ENCODE measurements around the gene KRTAP5-2. TPM values are rescaled to one million over a fixed set of nuclear protein-coding genes. Genes with fewer than 3 reads are reported as not detected.

KRTAP5-2 gene
- polyA plus RNA-seq, result not detected in 2 replicates

GRCh38 chr11:1597994-1598380 is at the start of gene KRTAP5-2:
TSS of gene KRTAP5-2 (minus strand) at chr11:1598294. CDS start at chr11:1598250, 44 bp downstream.

GRCh38 chr11:1629326-1630185 is 31.5 kb upstream of the KRTAP5-2 start, which contains the start of gene KRTAP5-5:
TSS of gene KRTAP5-5 (plus strand) at chr11:1629775. CDS start at chr11:1629841, 66 bp downstream.

GRCh38 chr11:1622086-1622485 is 24.0 kb upstream of the KRTAP5-2 start, which contains the start of gene KRTAP5-4:
TSS of gene KRTAP5-4 (minus strand) at chr11:1622138. CDS start at chr11:1622093, 45 bp downstream.

GRCh38 chr11:1608363-1608762 is 10.3 kb upstream of the KRTAP5-2 start, which contains the start of gene KRTAP5-3:
TSS of gene KRTAP5-3 (minus strand) at chr11:1608463. CDS start at chr11:1608385, 78 bp downstream.

GRCh38 chr11:1584661-1585370 is 13.3 kb downstream of the KRTAP5-2 start, which contains the start of gene KRTAP5-1:
TSS of gene KRTAP5-1 (minus strand) at chr11:1585283. CDS start at chr11:1585249, 34 bp downstream.

GRCh38 chr11:1572197-1573076 is 25.7 kb downstream of the KRTAP5-2 start, which contains the start of gene DUSP8:
TSS of gene DUSP8 (minus strand) at chr11:1572271. CDS start at chr11:1565826, 6,445 bp downstream.

Other genes starting within 250 kb of the KRTAP5-2 start
- gene BRSK2, start 208.4 kb downstream of the KRTAP5-2 start, polyA plus RNA-seq, result 1.7 and 2.3 TPM in 2 replicates
- gene MOB2, start 111.5 kb downstream of the KRTAP5-2 start, polyA plus RNA-seq, result 0.48 and 1.5 TPM in 2 replicates
- gene DUSP8, start 26.0 kb downstream of the KRTAP5-2 start, polyA plus RNA-seq, result 0.60 and 0.62 TPM in 2 replicates
- not detected in 2 replicates for gene KRTAP5-1, start 13.0 kb downstream of the KRTAP5-2 start, polyA plus RNA-seq
- gene KRTAP5-3, start 10.2 kb upstream of the KRTAP5-2 start, polyA plus RNA-seq, result not detected in 2 replicates
- not detected in 2 replicates for gene KRTAP5-4, start 23.8 kb upstream of the KRTAP5-2 start, polyA plus RNA-seq
- not detected in 2 replicates for gene KRTAP5-5, start 31.5 kb upstream of the KRTAP5-2 start, polyA plus RNA-seq
- not detected in 2 replicates for gene KRTAP5-6, start 98.9 kb upstream of the KRTAP5-2 start, polyA plus RNA-seq
- 0.83 TPM in 1 of 2 replicates, not detected in the other for gene IFITM10, start 152.3 kb upstream of the KRTAP5-2 start, polyA plus RNA-seq
- 12.6 and 26.0 TPM in 2 replicates for gene CTSD, start 165.6 kb upstream of the KRTAP5-2 start, polyA plus RNA-seq
- gene SYT8, start 236.7 kb upstream of the KRTAP5-2 start, polyA plus RNA-seq, result not detected in 2 replicates
- gene TNNI2, start 240.7 kb upstream of the KRTAP5-2 start, polyA plus RNA-seq, result not detected in 2 replicates